HFFc6 (cell line): ENCODE measurements around the gene CAPN5. TPM values are rescaled to one million over a fixed set of nuclear protein-coding genes. Genes with fewer than 3 reads are reported as not detected.

Experiments used
- DNase-seq: peaks from one replicate; pipeline ENCODE4 v3.0.0-alpha.2; 2018
- H3K27ac Mint-ChIP-seq: 2 replicates; pipeline ENCODE4 v1.8.0; 2020; ENCODE audit warnings: mild to moderate bottlenecking, mixed read lengths
- H3K27me3 Mint-ChIP-seq: 2 replicates; pipeline ENCODE4 v1.8.0; 2021; ENCODE audit warnings: mild to moderate bottlenecking, moderate library complexity, mixed read lengths; ENCODE audit not compliant: insufficient read depth
- H3K36me3 Mint-ChIP-seq: 2 replicates; pipeline ENCODE4 v1.8.0; 2021; ENCODE audit warnings: low read depth, mixed read lengths
- H3K4me1 Mint-ChIP-seq: 2 replicates; pipeline ENCODE4 v1.8.0; 2020; ENCODE audit warnings: low read depth, mixed read lengths
- H3K4me3 Mint-ChIP-seq: 2 replicates; pipeline ENCODE4 v1.8.0; 2020; ENCODE audit warnings: mild to moderate bottlenecking, moderate library complexity, mixed read lengths
- H3K9me3 Mint-ChIP-seq: 2 replicates; pipeline ENCODE4 v1.8.0; 2020; ENCODE audit warnings: mild to moderate bottlenecking, mixed read lengths
- CTCF ChIP-seq: fragments of 200-600 bp; sonication (generic); IDR thresholded peaks from 2 replicates; pipeline ENCODE4 v1.5.0; 2021; ENCODE audit warnings: antibody characterized with exemption, mild to moderate bottlenecking
- total RNA-seq, 6 experiments: library from RNA; stranded (reverse); fragmentation: NEBNext Ultra II Directional; extraction: Animal tissue kit (Norgen Biotek cat#: 25700); gene quantifications; 2 replicates in 1 of 6; 3 replicates in 5 of 6; pipeline ENCODE4 v1.2.3, GENCODE V29; 2021

Gene CAPN5
- total RNA-seq, 6 experiments from 2014 or later: 20.7 to 32.7 (median 29.0) TPM

- no peak for DNase-seq
- Mint-ChIP-seq H3K9me3 (no peaks in the 10 kb centered on the region), H3K27ac (no peak overlapping the region), H3K4me1 (peaks cover 12% of the 10 kb centered on the region; the same call in 1 of the 2 replicates), H3K4me3 (no peak overlapping the region), H3K36me3 (no peaks in the 10 kb centered on the region), H3K27me3 (peaks cover 31% of the 10 kb centered on the region)
- TF ChIP-seq CTCF: no peak
Measured at GRCh38 chr11:77154381-77155081, 87.8 kb downstream of the CAPN5 start.

GRCh38 chr11:77155082-77155475 is 88.3 kb downstream of the CAPN5 start:
- peaks cover 34% of the 10 kb centered on the region for H3K27me3 Mint-ChIP-seq
- no peak for TF ChIP-seq CTCF
- DNase-seq: no peak
- H3K4me3 Mint-ChIP-seq: no peak overlapping the region
- H3K27ac Mint-ChIP-seq: no peak overlapping the region
- H3K9me3 Mint-ChIP-seq: no peaks in the 10 kb centered on the region
- peaks cover 12% of the 10 kb centered on the region; the same call in 1 of the 2 replicates for H3K4me1 Mint-ChIP-seq
- no peaks in the 10 kb centered on the region for H3K36me3 Mint-ChIP-seq

GRCh38 chr11:77155556-77156130 is 88.9 kb downstream of the CAPN5 start:
- Mint-ChIP-seq H3K9me3 (no peaks in the 10 kb centered on the region), H3K27me3 (peaks cover 39% of the 10 kb centered on the region), H3K36me3 (no peaks in the 10 kb centered on the region), H3K4me1 (peaks cover 12% of the 10 kb centered on the region; the same call in 1 of the 2 replicates), H3K27ac (no peak overlapping the region), H3K4me3 (no peak overlapping the region)
- no peak for TF ChIP-seq CTCF
- no peak for DNase-seq

- H3K27ac Mint-ChIP-seq: no peak overlapping the region
- no peaks in the 10 kb centered on the region for H3K36me3 Mint-ChIP-seq
- H3K4me1 Mint-ChIP-seq: peaks cover 12% of the 10 kb centered on the region; the same call in 1 of the 2 replicates
- H3K27me3 Mint-ChIP-seq: peaks cover 42% of the 10 kb centered on the region
- TF ChIP-seq CTCF: no peak
- no peak for DNase-seq
- H3K9me3 Mint-ChIP-seq: no peaks in the 10 kb centered on the region
- no peak overlapping the region for H3K4me3 Mint-ChIP-seq
Measured at GRCh38 chr11:77156396-77157195, 89.8 kb downstream of the CAPN5 start.

GRCh38 chr11:77158041-77158695 is 91.4 kb downstream of the CAPN5 start:
- no peaks in the 10 kb centered on the region for H3K36me3 Mint-ChIP-seq
- no peak overlapping the region for H3K27ac Mint-ChIP-seq
- no peak for TF ChIP-seq CTCF
- no peak for DNase-seq
- no peak overlapping the region for H3K4me3 Mint-ChIP-seq
- no peaks in the 10 kb centered on the region for H3K9me3 Mint-ChIP-seq
- no peaks in the 10 kb centered on the region for H3K4me1 Mint-ChIP-seq
- H3K27me3 Mint-ChIP-seq: peaks cover 47% of the 10 kb centered on the region
